ENCODE measurements around the gene FBXL16.
A peak's percentile ranks its signal among the peaks of the same experiment; 100 is the strongest.

FBXL16 gene

DNA sequence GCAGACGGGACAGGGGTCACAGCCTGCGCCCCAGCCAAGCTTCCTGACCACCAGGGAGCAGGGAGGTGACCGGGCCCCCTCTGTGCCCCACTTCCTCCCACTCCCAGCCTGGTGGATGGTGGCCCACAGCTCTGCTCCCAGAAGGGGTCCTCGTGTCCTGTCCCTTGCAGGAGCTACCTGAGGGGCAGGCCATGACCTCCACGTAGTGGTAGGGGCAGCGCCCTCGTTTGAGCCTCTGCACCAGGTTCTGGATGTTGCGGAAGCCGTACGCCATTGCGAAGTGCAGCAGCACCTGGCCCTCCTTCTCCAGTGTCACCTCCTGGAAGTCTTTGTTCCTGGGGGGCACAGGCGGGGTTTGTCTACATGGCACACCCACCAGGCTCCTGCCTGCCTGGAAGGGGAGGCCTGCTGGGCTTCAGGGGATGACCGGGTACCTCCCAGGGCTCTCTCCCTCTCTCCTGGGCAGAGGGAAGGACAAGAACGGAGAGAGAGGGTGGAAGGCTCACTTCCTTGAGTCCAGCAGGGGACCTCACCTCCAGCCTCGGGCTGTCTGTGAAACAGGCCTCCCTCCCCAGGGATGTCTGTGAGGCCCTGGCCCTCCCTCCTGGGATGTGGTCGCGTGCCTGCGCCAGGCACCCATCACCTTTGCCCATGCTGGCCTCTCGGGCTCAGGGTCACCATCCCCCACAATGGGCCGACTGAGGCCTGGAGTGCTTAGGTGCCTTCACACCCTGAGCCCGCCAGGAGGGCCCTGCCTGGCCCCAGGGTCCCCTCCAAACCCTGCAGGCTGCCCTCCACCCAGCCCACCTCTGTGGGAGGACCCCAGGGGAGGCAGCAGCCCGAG, 25.3 kb upstream of the FBXL16 start:
- no peaks in the 10 kb centered on the region for H3K9me3 ChIP-seq (ENCODE audit: low read length)
- H3K4me3 ChIP-seq (ENCODE audit: low read length) = no peak overlapping the region
- peaks cover 11% of the 10 kb centered on the region for H3K4me1 ChIP-seq (ENCODE audit: insufficient read depth, low read length)
- H2AFZ ChIP-seq (ENCODE audit: low read depth, low read length) = no peak overlapping the region
- H3K36me3 ChIP-seq (ENCODE audit: insufficient read depth, low read length) = peaks cover 33% of the 10 kb centered on the region
- H3K27me3 ChIP-seq (ENCODE audit: insufficient read depth, low read length) = no peaks in the 10 kb centered on the region

DNA sequence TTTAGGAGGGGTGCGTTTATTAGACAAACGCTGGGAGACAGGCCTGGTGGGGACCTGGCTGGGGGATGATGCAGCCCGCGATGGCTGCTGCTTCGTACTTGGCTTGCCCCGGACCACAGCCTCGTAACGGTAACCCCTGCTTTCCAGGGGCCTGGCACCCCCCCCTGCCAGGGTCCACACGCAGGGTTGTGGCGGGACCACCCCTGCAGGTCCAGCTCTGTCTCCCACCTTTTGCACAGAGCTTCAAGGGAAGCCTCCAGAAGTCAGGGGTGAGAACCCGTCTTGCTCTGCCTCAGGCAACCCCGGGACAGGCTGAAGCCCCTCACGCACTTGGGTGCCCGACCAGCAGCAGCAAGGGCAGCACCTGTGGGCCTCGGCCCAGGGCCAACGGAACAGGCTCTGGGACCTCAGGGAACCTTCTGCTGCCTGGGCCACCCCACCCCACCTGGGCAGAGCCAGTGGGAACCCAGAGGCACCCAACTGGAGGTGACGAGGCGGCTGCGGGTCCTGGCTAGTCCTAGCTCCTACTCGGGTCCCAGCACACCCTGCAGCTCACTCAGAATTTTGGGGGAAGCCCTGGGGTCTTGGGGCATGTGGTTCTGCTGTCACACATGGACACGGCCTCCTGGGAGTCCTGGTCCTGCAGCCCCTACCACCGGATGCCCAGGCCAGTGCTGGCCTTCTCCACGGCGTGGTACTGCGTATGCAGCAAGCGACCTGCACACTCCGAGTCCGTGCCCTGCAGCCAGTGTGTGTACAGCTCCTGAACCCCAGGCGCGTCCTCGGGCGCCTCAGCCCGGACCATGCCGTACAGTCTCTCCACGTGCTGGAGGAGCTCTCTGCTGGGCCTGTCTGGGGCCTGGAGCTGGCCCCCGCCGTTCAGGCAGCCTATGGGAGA, 24.4 kb upstream of the FBXL16 start:
- H3K4me1 ChIP-seq (ENCODE audit: insufficient read depth, low read length) = peaks cover 11% of the 10 kb centered on the region
- no peak overlapping the region for H3K4me3 ChIP-seq (ENCODE audit: low read length)
- H3K9me3 ChIP-seq (ENCODE audit: low read length) = no peaks in the 10 kb centered on the region

DNA sequence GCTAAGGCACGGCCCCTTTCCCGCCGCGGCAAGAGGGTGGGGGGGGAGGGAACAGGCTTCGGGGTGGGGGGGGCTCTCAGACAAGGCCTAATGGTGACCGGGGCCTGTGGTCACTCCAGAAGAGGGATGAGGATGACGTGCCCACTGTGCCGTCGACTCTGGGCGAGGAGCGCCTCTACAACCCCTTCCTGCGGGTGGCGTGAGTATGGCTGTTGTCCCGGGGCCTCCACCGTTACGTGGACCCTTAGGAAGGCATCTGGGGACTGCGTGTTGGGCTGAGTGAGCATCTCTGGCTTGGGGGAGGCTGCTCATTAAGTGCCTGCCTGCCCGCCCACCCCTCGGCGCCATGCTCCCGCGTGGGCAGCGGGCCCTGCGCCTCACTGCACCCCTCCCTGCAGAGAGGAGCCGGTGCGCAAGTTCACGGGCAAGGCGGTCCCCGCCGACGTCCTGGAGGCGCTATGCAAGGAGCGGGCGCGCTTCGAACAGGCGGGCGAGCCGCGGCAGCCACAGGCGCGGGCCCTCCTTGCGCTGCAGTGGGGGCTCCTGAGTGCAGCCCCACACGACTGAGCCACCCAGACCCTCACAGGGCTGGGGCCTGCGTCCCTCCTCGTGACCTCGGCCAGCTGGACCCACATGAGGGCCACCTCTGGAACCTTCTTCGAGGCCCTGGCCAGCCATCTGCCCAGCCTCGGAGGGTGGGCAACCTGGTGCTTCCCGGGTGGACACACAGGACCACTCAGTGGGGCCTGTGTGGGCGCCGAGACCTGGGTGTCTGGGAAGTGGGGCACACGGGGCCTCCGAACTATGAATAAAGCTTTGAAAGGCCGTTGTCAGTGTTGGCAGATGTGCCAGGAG, 23.5 kb upstream of the FBXL16 start:
- Histone ChIP-seq H3K9me3 (ENCODE audit: low read length) (no peaks in the 10 kb centered on the region), H2AFZ (ENCODE audit: low read depth, low read length) (no peak overlapping the region), H3K27me3 (ENCODE audit: insufficient read depth, low read length) (no peaks in the 10 kb centered on the region), H3K36me3 (ENCODE audit: insufficient read depth, low read length) (peaks cover 16% of the 10 kb centered on the region), H3K4me1 (ENCODE audit: insufficient read depth, low read length) (peaks cover 11% of the 10 kb centered on the region), H3K4me3 (ENCODE audit: low read length) (no peak overlapping the region)

More for the DNA sequence above, 24.4 kb upstream of the FBXL16 start:
- H3K36me3 ChIP-seq (ENCODE audit: insufficient read depth, low read length) = peaks cover 25% of the 10 kb centered on the region
- no peaks in the 10 kb centered on the region for H3K27me3 ChIP-seq (ENCODE audit: insufficient read depth, low read length)
- no peak overlapping the region for H2AFZ ChIP-seq (ENCODE audit: low read depth, low read length)

DNA sequence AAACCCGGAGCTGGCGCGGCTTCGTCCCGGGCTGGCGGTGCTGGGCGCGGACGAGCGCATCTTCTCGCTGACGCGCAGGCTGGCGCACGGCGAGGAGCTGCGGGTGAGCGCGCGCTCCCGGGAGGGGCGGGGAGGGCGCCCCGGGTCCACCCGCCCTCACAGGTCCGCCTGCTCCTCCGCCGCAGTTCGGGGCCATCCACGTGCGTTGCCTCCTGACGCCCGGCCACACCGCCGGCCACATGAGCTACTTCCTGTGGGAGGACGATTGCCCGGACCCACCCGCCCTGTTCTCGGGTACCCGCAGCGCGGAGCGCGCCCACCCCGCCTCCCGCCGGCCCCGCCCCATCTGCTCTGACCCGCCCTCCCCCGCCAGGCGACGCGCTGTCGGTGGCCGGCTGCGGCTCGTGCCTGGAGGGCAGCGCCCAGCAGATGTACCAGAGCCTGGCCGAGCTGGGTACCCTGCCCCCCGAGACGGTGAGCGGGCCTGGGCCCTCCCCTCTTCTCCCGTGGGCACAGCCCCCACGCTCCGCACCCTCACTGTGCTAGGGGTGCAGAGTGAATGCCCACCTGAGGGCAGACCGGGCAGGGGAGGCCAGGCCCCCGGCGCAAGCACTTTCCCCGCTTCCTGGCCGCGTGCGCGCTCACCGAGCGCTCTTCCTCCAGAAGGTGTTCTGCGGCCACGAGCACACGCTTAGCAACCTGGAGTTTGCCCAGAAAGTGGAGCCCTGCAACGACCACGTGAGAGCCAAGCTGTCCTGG, 22.7 kb upstream of the FBXL16 start:
- Histone ChIP-seq H3K36me3 (ENCODE audit: insufficient read depth, low read length) (peaks cover 8% of the 10 kb centered on the region), H3K4me3 (ENCODE audit: low read length) (peak overlapping the region; percentile 41), H2AFZ (ENCODE audit: low read depth, low read length) (no peak overlapping the region), H3K9me3 (ENCODE audit: low read length) (no peaks in the 10 kb centered on the region), H3K4me1 (ENCODE audit: insufficient read depth, low read length) (peaks cover 11% of the 10 kb centered on the region), H3K27me3 (ENCODE audit: insufficient read depth, low read length) (no peaks in the 10 kb centered on the region)

DNA sequence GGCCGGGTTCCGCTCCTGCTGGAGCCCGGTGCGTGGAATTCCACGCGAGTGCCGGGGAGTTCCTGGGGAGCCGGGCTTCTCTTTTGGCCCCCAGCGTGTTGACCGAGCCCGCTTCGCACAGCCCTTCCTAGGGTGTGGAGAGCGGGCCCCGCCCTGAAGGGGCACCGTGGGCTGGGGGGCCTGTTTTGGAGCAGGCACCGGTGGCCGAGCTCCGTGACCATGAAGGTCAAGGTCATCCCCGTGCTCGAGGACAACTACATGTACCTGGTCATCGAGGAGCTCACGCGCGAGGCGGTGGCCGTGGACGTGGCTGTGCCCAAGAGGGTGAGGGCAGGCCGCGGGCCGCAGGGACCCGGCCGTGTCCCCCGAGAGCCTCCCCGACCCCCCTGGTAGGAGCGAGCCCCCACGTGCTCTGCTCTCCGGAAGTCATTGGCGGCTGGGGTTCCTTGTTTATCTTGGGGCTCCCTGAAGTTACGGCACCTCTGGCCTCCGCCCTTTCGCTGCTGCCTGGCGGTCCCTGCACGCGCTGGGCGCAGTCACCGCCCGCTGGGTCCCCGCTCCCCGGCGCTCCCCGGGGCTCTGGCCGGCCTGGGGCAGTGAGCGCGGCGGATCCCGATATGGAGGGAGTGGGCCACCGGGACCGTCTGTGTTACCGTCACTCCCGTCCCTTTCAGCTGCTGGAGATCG, 21.8 kb upstream of the FBXL16 start:
- Histone ChIP-seq H3K27me3 (ENCODE audit: insufficient read depth, low read length) (no peaks in the 10 kb centered on the region), H3K9me3 (ENCODE audit: low read length) (no peaks in the 10 kb centered on the region), H3K36me3 (ENCODE audit: insufficient read depth, low read length) (peaks cover 2% of the 10 kb centered on the region), H3K4me3 (ENCODE audit: low read length) (peak overlapping the region; percentile 41), H3K4me1 (ENCODE audit: insufficient read depth, low read length) (peaks cover 11% of the 10 kb centered on the region), H2AFZ (ENCODE audit: low read depth, low read length) (no peak overlapping the region)

DNA sequence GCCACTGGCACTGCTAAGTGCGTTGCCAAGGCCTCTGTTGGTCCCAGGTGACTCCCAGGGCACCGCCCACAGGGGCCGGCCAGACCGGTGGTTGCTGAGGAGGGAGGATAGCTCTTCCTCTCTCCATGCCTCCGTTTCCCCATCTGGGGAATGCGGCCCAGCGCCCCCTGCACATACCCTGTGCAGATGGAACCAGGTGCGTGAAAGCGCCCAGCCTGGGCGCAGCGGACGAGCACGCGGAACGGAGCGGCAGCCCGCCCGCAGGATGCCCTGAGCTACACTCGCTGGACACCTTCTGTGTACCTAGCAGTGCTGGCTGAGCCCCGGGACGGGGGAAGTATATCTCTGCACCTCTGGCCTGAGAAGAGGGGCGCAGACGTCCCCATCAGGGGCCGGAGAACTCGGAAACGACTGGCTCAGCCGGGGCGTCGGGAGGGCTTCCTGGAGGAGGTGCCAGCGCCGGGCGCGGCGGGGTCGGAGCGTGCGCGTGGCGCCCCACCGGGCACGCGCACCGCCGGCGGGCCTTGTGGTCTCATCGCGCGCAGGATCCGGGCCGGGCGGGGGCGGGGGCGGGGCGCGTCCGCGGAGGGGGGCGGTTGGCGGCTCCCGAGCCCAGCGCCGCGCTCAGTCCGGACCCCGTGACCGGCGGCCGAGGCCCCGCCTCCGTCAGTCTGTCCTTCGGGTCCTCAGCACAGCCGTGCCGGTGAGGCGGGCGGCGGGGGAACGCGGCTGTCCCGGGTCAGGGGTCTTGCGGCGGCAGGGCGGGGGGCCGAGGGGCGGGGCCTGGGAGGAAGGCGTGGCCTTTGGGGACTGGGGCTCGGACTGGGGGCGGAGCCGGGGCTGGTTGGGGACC, 21.1 kb upstream of the FBXL16 start, which contains the start of the genes CCDC78 and HAGHL:
TSS of gene CCDC78 (minus strand) at position 6 of the 853 bp plus-strand sequence. CDS start 76 bp downstream, outside the sequence.
TSS of gene HAGHL (plus strand) at position 669 of the 853 bp plus-strand sequence. CDS start 404 bp downstream, outside the sequence.
- no peaks in the 10 kb centered on the region for H3K9me3 ChIP-seq (ENCODE audit: low read length)
- peak within 1 kb of the TSS; percentile 41 for H3K4me3 ChIP-seq (ENCODE audit: low read length)
- H3K4me1 ChIP-seq (ENCODE audit: insufficient read depth, low read length) = peaks cover 17% of the 10 kb centered on the region
- H3K27me3 ChIP-seq (ENCODE audit: insufficient read depth, low read length) = no peaks in the 10 kb centered on the region
- H3K36me3 ChIP-seq (ENCODE audit: insufficient read depth, low read length) = peaks cover 2% of the 10 kb centered on the region
- no peak within 1 kb of the TSS for H2AFZ ChIP-seq (ENCODE audit: low read depth, low read length)

DNA sequence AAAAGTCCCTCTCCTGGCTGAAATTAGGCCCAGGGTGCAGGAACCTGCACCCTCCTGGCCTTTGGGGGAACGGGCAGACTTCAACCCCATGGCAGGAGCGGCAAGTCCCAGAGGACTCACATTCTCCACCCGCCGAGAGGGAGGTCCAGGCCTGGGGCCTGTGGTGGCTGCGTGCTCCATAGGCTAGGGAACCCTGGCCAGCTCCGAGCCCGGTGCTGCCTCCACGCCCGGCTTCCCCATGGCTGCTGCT, 20.5 kb upstream of the FBXL16 start:
- Histone ChIP-seq H3K4me3 (ENCODE audit: low read length) (no peak overlapping the region), H3K4me1 (ENCODE audit: insufficient read depth, low read length) (peaks cover 20% of the 10 kb centered on the region), H2AFZ (ENCODE audit: low read depth, low read length) (no peak overlapping the region), H3K27me3 (ENCODE audit: insufficient read depth, low read length) (no peaks in the 10 kb centered on the region), H3K36me3 (ENCODE audit: insufficient read depth, low read length) (peaks cover 2% of the 10 kb centered on the region), H3K9me3 (ENCODE audit: low read length) (no peaks in the 10 kb centered on the region)

DNA sequence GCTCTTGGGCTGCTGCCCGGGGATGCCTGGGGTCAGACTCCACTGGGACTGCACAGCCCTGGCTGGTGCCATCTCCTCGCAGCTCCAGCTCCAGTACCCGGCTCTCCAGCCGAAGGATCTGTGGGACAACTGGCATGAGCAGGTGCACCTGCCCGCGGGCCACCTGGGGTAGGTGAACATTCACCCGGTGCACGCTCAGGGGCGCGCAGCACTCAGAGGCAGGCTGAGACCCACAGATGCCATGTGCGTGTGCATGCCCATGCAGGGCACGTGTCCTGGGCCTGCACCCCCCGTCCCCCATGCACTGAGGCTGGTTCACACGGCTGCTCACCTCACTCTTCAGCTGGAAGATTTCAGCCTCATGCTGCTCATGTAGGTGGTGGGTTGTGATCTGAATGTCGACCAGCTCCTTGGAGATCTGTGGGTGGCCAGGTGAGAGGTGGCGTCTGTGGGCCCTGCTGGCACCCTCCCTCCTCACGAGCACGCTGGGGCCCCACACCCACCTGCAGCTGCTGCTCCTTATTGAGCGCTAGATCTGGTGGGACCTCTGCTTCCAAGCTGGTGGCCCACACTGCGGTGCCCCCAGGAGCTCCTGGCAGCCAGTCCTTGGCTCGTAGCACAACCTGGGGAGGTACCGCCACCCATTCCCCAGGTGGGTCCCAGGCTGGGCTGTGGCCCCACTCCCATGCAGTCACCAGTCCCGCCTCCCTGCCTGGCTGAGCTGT, 20.0 kb upstream of the FBXL16 start:
- Histone ChIP-seq H3K4me1 (ENCODE audit: insufficient read depth, low read length) (peaks cover 20% of the 10 kb centered on the region), H3K36me3 (ENCODE audit: insufficient read depth, low read length) (peaks cover under 1% of the 10 kb centered on the region), H3K9me3 (ENCODE audit: low read length) (no peaks in the 10 kb centered on the region), H2AFZ (ENCODE audit: low read depth, low read length) (no peak overlapping the region), H3K4me3 (ENCODE audit: low read length) (no peak overlapping the region), H3K27me3 (ENCODE audit: insufficient read depth, low read length) (no peaks in the 10 kb centered on the region)

DNA sequence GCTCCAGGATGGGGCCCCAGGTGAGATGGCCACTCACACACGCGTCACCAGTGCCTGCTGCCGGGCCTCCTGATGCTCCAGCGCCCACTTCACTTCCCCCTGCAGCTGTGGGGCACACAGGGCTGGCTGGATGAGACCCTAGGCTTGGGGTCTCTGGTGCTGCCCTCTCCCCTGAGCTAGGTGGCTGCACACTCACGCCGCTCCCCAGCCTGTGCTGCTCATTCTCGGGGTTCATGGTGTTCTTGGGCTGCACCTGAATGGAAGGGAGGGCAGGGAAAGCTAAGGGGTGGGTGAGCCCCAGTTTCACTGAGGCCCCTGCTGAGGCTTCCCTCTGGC, 19.4 kb upstream of the FBXL16 start:
- Histone ChIP-seq H3K27me3 (ENCODE audit: insufficient read depth, low read length) (no peaks in the 10 kb centered on the region), H3K36me3 (ENCODE audit: insufficient read depth, low read length) (no peaks in the 10 kb centered on the region), H3K4me3 (ENCODE audit: low read length) (no peak overlapping the region), H3K9me3 (ENCODE audit: low read length) (no peaks in the 10 kb centered on the region), H2AFZ (ENCODE audit: low read depth, low read length) (no peak overlapping the region), H3K4me1 (ENCODE audit: insufficient read depth, low read length) (peaks cover 23% of the 10 kb centered on the region)

DNA sequence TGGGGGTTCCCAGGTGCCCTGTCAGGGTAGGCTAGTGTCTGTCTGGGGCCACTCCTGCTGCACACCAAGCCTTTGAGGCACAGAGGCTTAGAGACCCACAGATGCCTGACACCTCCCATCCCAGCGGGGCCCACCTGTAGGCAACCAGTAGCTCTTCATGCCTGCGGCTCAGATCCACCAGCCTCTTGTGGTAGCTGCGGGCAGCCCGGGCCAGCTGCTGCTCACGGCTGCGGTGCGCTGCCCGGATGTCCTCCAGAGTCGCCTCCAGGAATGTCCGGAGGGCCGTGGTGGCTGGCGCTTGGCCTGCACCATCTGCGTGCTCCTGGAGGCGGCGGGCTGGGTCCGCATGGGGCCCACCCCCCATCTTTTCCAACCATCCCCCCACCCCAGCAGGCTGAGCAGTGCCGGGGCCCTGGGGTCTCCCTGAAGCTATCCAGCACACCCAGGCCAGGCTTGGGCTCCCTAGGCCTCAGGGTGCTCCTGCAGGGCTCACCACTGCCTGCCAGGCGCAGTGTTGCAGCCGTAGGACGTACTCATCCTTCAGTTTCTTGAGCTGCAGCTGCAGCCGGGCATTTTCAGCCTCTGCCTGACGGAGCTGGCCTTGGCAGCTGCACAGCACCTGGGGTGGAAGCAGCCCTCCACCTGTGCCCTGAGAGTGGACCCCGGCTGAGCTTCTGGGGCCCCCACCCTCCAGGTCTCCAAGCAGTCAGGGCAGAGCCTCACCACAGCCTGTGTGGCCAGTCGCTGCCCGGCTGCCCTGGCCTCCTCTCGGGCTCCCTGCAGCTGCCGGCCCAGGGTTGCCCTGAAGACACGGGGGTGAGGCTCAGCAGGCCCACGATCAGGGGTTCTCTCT, 18.8 kb upstream of the FBXL16 start:
- H3K9me3 ChIP-seq (ENCODE audit: low read length) = no peaks in the 10 kb centered on the region
- no peaks in the 10 kb centered on the region for H3K36me3 ChIP-seq (ENCODE audit: insufficient read depth, low read length)
- no peak overlapping the region for H2AFZ ChIP-seq (ENCODE audit: low read depth, low read length)
- H3K27me3 ChIP-seq (ENCODE audit: insufficient read depth, low read length) = no peaks in the 10 kb centered on the region
- H3K4me3 ChIP-seq (ENCODE audit: low read length) = no peak overlapping the region
- H3K4me1 ChIP-seq (ENCODE audit: insufficient read depth, low read length) = peaks cover 29% of the 10 kb centered on the region
